AG09319 (cell line): ENCODE results near the gene HTR4.

ENCODE experiments used
- DNase-seq: peaks from one replicate; pipeline ENCODE4 v3.0.0-alpha.2; 2010; ENCODE audit warnings: low read depth; ENCODE audit errors: extremely low read depth
- CTCF ChIP-seq: IDR thresholded peaks from 2 replicates; pipeline ENCODE4 v1.5.1; 2011; ENCODE audit warnings: low read depth, mild to moderate bottlenecking, inconsistent platforms, low read length, moderate library complexity

HTR4 gene

GRCh38 chr5:148559461-148559860, 94.9 kb downstream of the HTR4 start:
- no peak for DNase-seq
- no peak for TF ChIP-seq CTCF

- DNase-seq = no peak
Measured at GRCh38 chr5:148558892-148559291, 95.4 kb downstream of the HTR4 start.

GRCh38 chr5:148556835-148557234, 97.5 kb downstream of the HTR4 start:
- TF ChIP-seq CTCF = no peak
- DNase-seq = no peak

More at GRCh38 chr5:148558892-148559291, 95.4 kb downstream of the HTR4 start:
- TF ChIP-seq CTCF = no peak

- no peak for TF ChIP-seq CTCF
- DNase-seq = no peak
Measured at GRCh38 chr5:148554621-148555020, 99.7 kb downstream of the HTR4 start.

GRCh38 chr5:148543727-148544126, 110.6 kb downstream of the HTR4 start:
- no peak for TF ChIP-seq CTCF
- no peak for DNase-seq

- peak; percentile 2 for DNase-seq
- TF ChIP-seq CTCF = no peak
Measured at GRCh38 chr5:148542812-148543211, 111.5 kb downstream of the HTR4 start.

- no peak for TF ChIP-seq CTCF
- DNase-seq = no peak
Measured at GRCh38 chr5:148541054-148541835, 113.1 kb downstream of the HTR4 start.
